Measurements from ENCODE around the gene ZBTB46. TPM values are rescaled to one million over a fixed set of nuclear protein-coding genes. Genes with fewer than 3 reads are reported as not detected.

Gene ZBTB46
- total RNA-seq, 5 donors from 2014 or later (not counting 1 experiment from before 2014, with no cell fraction given) = 0.20 to 0.95 (median 0.30) TPM

- no peak for DNase-seq
- Histone ChIP-seq H3K27me3 (replicated peaks in 1 of 2; ENCODE audit: control insufficient read depth in 2 of 2, extremely low read depth in 1 of 2, insufficient read depth in 2 of 2, low read length in 1 of 2) (no peaks in the 10 kb centered on the region), H3K9me3 (no peaks in the 10 kb centered on the region), H3K36me3 (ENCODE audit: control insufficient read depth in 2 of 2, extremely low read depth in 1 of 2, insufficient read depth in 1 of 2, low read length in 1 of 2) (peaks cover 7 to 19% of the 10 kb centered on the region in 2 donors), H3K27ac (ENCODE audit: low read length) (no peak overlapping the region), H3K4me1 (ENCODE audit: control insufficient read depth in 1 of 2, extremely low read depth in 1 of 2, insufficient read depth in 2 of 2, low read length in 2 of 2) (peaks cover 2 to 79% of the 10 kb centered on the region in 2 experiments), H3K4me3 (ENCODE audit: control insufficient read depth in 1 of 2, extremely low read depth in 1 of 2, low read length in 1 of 2) (no peak overlapping the region)
- 30% methylated on average over 12 of the region's 19 CpGs for WGBS (ENCODE audit: insufficient coverage)
- H3K27ac Mint-ChIP-seq = no peak overlapping the region
- no peaks in the 10 kb centered on the region for H3K9me3 Mint-ChIP-seq
- H3K27me3 Mint-ChIP-seq = no peaks in the 10 kb centered on the region
- H3K36me3 Mint-ChIP-seq = no peaks in the 10 kb centered on the region
- ATAC-seq (replicated peaks in 1 of 4) = no peak
- peaks cover 0 to 35% (median 12%) of the 10 kb centered on the region in 3 donors for H3K4me1 Mint-ChIP-seq
- CTCF ChIA-PET = no interaction called here
- POLR2A ChIA-PET = no interaction called here
- H3K4me3 Mint-ChIP-seq = no peak overlapping the region
Measured at GRCh38 chr20:63698739-63699465, 132.2 kb downstream of the ZBTB46 start.

GRCh38 chr20:63697868-63698545, 133.1 kb downstream of the ZBTB46 start:
- no peak overlapping the region for H3K4me3 ChIP-seq (ENCODE audit: control insufficient read depth in 1 of 2, extremely low read depth in 1 of 2, low read length in 1 of 2)
- H3K27ac Mint-ChIP-seq = no peak overlapping the region
- H3K9me3 Mint-ChIP-seq = no peaks in the 10 kb centered on the region
- no peaks in the 10 kb centered on the region for H3K9me3 ChIP-seq
- H3K4me1 ChIP-seq (ENCODE audit: control insufficient read depth in 1 of 2, extremely low read depth in 1 of 2, insufficient read depth in 2 of 2, low read length in 2 of 2) = peaks cover 2 to 83% of the 10 kb centered on the region in 2 experiments
- peak overlapping the region in 2 of 3 donors; percentile 24 to 64 for H3K4me3 Mint-ChIP-seq
- no peaks in the 10 kb centered on the region for H3K36me3 Mint-ChIP-seq
- CTCF ChIA-PET = no interaction called here
- POLR2A ChIA-PET = no interaction called here
- peaks cover 0 to 37% (median 12%) of the 10 kb centered on the region in 3 donors for H3K4me1 Mint-ChIP-seq
- 96% methylated on average over 20 of the region's 40 CpGs for WGBS (ENCODE audit: insufficient coverage)
- H3K36me3 ChIP-seq (ENCODE audit: control insufficient read depth in 2 of 2, extremely low read depth in 1 of 2, insufficient read depth in 1 of 2, low read length in 1 of 2) = peaks cover 2 to 16% of the 10 kb centered on the region in 2 donors
- DNase-seq (no peak), ATAC-seq (replicated peaks in 1 of 4) (no peak)
- no peaks in the 10 kb centered on the region for H3K27me3 ChIP-seq (replicated peaks in 1 of 2; ENCODE audit: control insufficient read depth in 2 of 2, extremely low read depth in 1 of 2, insufficient read depth in 2 of 2, low read length in 1 of 2)
- no peaks in the 10 kb centered on the region for H3K27me3 Mint-ChIP-seq
- no peak overlapping the region for H3K27ac ChIP-seq (ENCODE audit: low read length)

- ChIA-PET POLR2A (interaction anchor here in 1 of 2 donors (0.5 kb wide), 1 partner anchor 72 kb away, joined by 3 read pairs; no protein-coding TSS in a partner anchor), CTCF (no interaction called here)
- 79% methylated on average over 3 of the region's 7 CpGs for WGBS (ENCODE audit: insufficient coverage)
- H3K27ac Mint-ChIP-seq = no peak overlapping the region
- ATAC-seq (replicated peaks in 1 of 4) (no peak), DNase-seq (no peak)
- H3K4me1 ChIP-seq (ENCODE audit: control insufficient read depth in 1 of 2, extremely low read depth in 1 of 2, insufficient read depth in 2 of 2, low read length in 2 of 2) = peaks cover 2 to 83% of the 10 kb centered on the region in 2 experiments
- no peaks in the 10 kb centered on the region for H3K27me3 Mint-ChIP-seq
- H3K4me1 Mint-ChIP-seq = peaks cover 0 to 37% (median 12%) of the 10 kb centered on the region in 3 donors
- no peaks in the 10 kb centered on the region for H3K9me3 ChIP-seq
- peaks cover 2 to 16% of the 10 kb centered on the region in 2 donors for H3K36me3 ChIP-seq (ENCODE audit: control insufficient read depth in 2 of 2, extremely low read depth in 1 of 2, insufficient read depth in 1 of 2, low read length in 1 of 2)
- H3K4me3 Mint-ChIP-seq = peak overlapping the region in 2 of 3 donors; percentile 24 to 64
- H3K4me3 ChIP-seq (ENCODE audit: control insufficient read depth in 1 of 2, extremely low read depth in 1 of 2, low read length in 1 of 2) = peak overlapping the region in 1 of 2 donors; percentile 36
- H3K9me3 Mint-ChIP-seq = no peaks in the 10 kb centered on the region
- no peaks in the 10 kb centered on the region for H3K36me3 Mint-ChIP-seq
- H3K27ac ChIP-seq (ENCODE audit: low read length) = no peak overlapping the region
- H3K27me3 ChIP-seq (replicated peaks in 1 of 2; ENCODE audit: control insufficient read depth in 2 of 2, extremely low read depth in 1 of 2, insufficient read depth in 2 of 2, low read length in 1 of 2) = no peaks in the 10 kb centered on the region
Measured at GRCh38 chr20:63697357-63697867, 133.7 kb downstream of the ZBTB46 start.

GRCh38 chr20:63696628-63697356, 134.3 kb downstream of the ZBTB46 start, which contains the start of gene TNFRSF6B:
Gene TNFRSF6B, plus strand, starts transcription at chr20:63696652. Its CDS starts 116 bp downstream, at chr20:63696768.
- 7% methylated on average over 48 of the region's 52 CpGs for WGBS (ENCODE audit: insufficient coverage)
- H3K27ac ChIP-seq (ENCODE audit: low read length) = no peak within 1 kb of the TSS
- no peaks in the 10 kb centered on the region for H3K9me3 ChIP-seq
- H3K4me3 Mint-ChIP-seq = peak within 1 kb of the TSS in 2 of 3 donors; percentile 28 to 64
- no peaks in the 10 kb centered on the region for H3K27me3 ChIP-seq (replicated peaks in 1 of 2; ENCODE audit: control insufficient read depth in 2 of 2, extremely low read depth in 1 of 2, insufficient read depth in 2 of 2, low read length in 1 of 2)
- H3K9me3 Mint-ChIP-seq = no peaks in the 10 kb centered on the region
- H3K36me3 ChIP-seq (ENCODE audit: control insufficient read depth in 2 of 2, extremely low read depth in 1 of 2, insufficient read depth in 1 of 2, low read length in 1 of 2) = peaks cover 0 to 16% of the 10 kb centered on the region in 2 donors
- H3K27me3 Mint-ChIP-seq = no peaks in the 10 kb centered on the region
- DNase-seq (peak in 9 of 35 experiments; percentile 7 to 34 (median 22)), ATAC-seq (replicated peaks in 1 of 4) (peak; percentile 22 to 48 (median 42))
- H3K4me3 ChIP-seq (ENCODE audit: control insufficient read depth in 1 of 2, extremely low read depth in 1 of 2, low read length in 1 of 2) = peak within 1 kb of the TSS; percentile 15 to 36
- no peaks in the 10 kb centered on the region for H3K36me3 Mint-ChIP-seq
- ChIA-PET POLR2A (interaction anchor here in 1 of 2 donors (0.5 kb wide), 1 partner anchor 72 kb away, joined by 3 read pairs; no protein-coding TSS in a partner anchor), CTCF (no interaction called here)
- peaks cover 2 to 79% of the 10 kb centered on the region in 2 experiments for H3K4me1 ChIP-seq (ENCODE audit: control insufficient read depth in 1 of 2, extremely low read depth in 1 of 2, insufficient read depth in 2 of 2, low read length in 2 of 2)
- H3K4me1 Mint-ChIP-seq = peaks cover 0 to 32% (median 12%) of the 10 kb centered on the region in 3 donors
- H3K27ac Mint-ChIP-seq = peak within 1 kb of the TSS in 1 of 2 donors; percentile 55

GRCh38 chr20:63696306-63696627, 134.8 kb downstream of the ZBTB46 start:
- Histone ChIP-seq H3K4me3 (ENCODE audit: control insufficient read depth in 1 of 2, extremely low read depth in 1 of 2, low read length in 1 of 2) (peak overlapping the region in 1 of 2 donors; percentile 36), H3K27me3 (replicated peaks in 1 of 2; ENCODE audit: control insufficient read depth in 2 of 2, extremely low read depth in 1 of 2, insufficient read depth in 2 of 2, low read length in 1 of 2) (no peaks in the 10 kb centered on the region), H3K4me1 (ENCODE audit: control insufficient read depth in 1 of 2, extremely low read depth in 1 of 2, insufficient read depth in 2 of 2, low read length in 2 of 2) (peaks cover 2 to 74% of the 10 kb centered on the region in 2 experiments), H3K27ac (ENCODE audit: low read length) (no peak overlapping the region), H3K36me3 (ENCODE audit: control insufficient read depth in 2 of 2, extremely low read depth in 1 of 2, insufficient read depth in 1 of 2, low read length in 1 of 2) (peaks cover 0 to 16% of the 10 kb centered on the region in 2 donors), H3K9me3 (no peaks in the 10 kb centered on the region)
- CTCF ChIA-PET = no interaction called here
- no peaks in the 10 kb centered on the region for H3K9me3 Mint-ChIP-seq
- DNase-seq (peak in 27 of 35 experiments; percentile 14 to 62 (median 36)), ATAC-seq (replicated peaks in 1 of 4) (peak; percentile 65 to 80 (median 70))
- H3K4me3 Mint-ChIP-seq = peak overlapping the region in 2 of 3 donors; percentile 28 to 64
- H3K4me1 Mint-ChIP-seq = peaks cover 4 to 30% (median 12%) of the 10 kb centered on the region in 3 donors
- POLR2A ChIA-PET = no interaction called here
- WGBS (ENCODE audit: insufficient coverage) = 35% methylated on average over 2 of the region's 6 CpGs
- H3K36me3 Mint-ChIP-seq = no peaks in the 10 kb centered on the region
- peak overlapping the region in 1 of 2 donors; percentile 55 for H3K27ac Mint-ChIP-seq
- H3K27me3 Mint-ChIP-seq = no peaks in the 10 kb centered on the region
